HG03469 (cell line): Measurements from ENCODE around the gene RBBP5.
"Not testable (repeated sequence)": the region's sequence is repeated elsewhere in the genome, so short reads cannot be mapped to it uniquely, and the experiment has no call there.

Experiments used
- ATAC-seq: cut with Tn5 transposase; IDR thresholded peaks from one replicate; pipeline ENCODE4 v1.9.1; 2021; ENCODE audit warnings: mild to moderate bottlenecking, moderate library complexity, moderate number of reproducible peaks; ENCODE audit not compliant: unreplicated experiment

Gene RBBP5

GRCh38 chr1:205121660-205122488 lies at the start of gene RBBP5:
TSS of gene RBBP5 (minus strand) at chr1:205121978. CDS start at chr1:205121873, 105 bp downstream.
- peak; percentile 82 for ATAC-seq

GRCh38 chr1:205171369-205171768 lies 49.6 kb upstream of the RBBP5 start:
- ATAC-seq: no peak

- no peak for ATAC-seq
These were observed 48.9 kb upstream of the RBBP5 start for GRCh38 chr1:205170532-205171269.

- ATAC-seq: no peak
These were observed 47.5 kb upstream of the RBBP5 start for GRCh38 chr1:205169248-205169647.

- ATAC-seq: no peak
These were observed 46.5 kb upstream of the RBBP5 start for GRCh38 chr1:205168291-205168690.

GRCh38 chr1:205162301-205162700 lies 40.5 kb upstream of the RBBP5 start:
- ATAC-seq: no peak

- ATAC-seq: no peak
These were observed 39.3 kb upstream of the RBBP5 start for GRCh38 chr1:205161076-205161475.

GRCh38 chr1:205158048-205158616 lies 36.4 kb upstream of the RBBP5 start:
- no peak for ATAC-seq

GRCh38 chr1:205155665-205156377 lies 34.0 kb upstream of the RBBP5 start:
- ATAC-seq: not testable (repeated sequence)

GRCh38 chr1:205152505-205152904 lies 30.7 kb upstream of the RBBP5 start:
- ATAC-seq: no peak

GRCh38 chr1:205150651-205151428 lies 29.1 kb upstream of the RBBP5 start:
- no peak for ATAC-seq

GRCh38 chr1:205147191-205147835 lies 25.5 kb upstream of the RBBP5 start:
- no peak for ATAC-seq

- no peak for ATAC-seq
These were observed 23.0 kb upstream of the RBBP5 start for GRCh38 chr1:205144751-205145150.

GRCh38 chr1:205144046-205144720 lies 22.4 kb upstream of the RBBP5 start:
- ATAC-seq: no peak

- ATAC-seq: no peak
These were observed 20.3 kb upstream of the RBBP5 start for GRCh38 chr1:205142102-205142469.

GRCh38 chr1:205141236-205142101 lies 19.7 kb upstream of the RBBP5 start:
- ATAC-seq: no peak

- ATAC-seq: no peak
These were observed 18.3 kb upstream of the RBBP5 start for GRCh38 chr1:205140113-205140512.

GRCh38 chr1:205137901-205138300 lies 16.1 kb upstream of the RBBP5 start:
- ATAC-seq: no peak
